ENCODE measurements around the gene HOXB4.

The HOXB4 gene

DNA sequence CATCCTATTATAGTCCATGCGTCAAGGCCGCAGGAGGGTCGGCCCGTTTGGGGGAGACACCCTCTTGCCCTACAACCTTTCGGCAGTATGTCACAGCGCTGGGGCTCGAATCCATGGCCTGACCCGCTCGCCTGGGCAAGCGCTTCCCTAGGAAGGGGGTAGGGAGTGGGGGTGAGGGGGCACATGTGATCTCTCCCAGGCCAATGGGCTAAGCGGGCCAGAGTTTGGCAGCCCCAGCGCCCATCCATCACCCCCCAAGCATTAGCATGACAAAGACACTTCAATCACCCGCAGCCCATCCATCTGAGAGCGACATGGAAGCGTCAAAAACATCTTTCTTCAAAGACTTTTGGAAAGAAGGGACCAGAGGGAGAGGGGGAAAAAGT, 47.3 kb downstream of the HOXB4 start, which contains the start of gene HOXB1:
Gene HOXB1 (minus strand): TSS at position 125 of the 386 bp plus-strand sequence. CDS start 107 bp downstream, at position 18.
- DNase-seq (ENCODE audit: low read depth), result no peak
- no peak for TF ChIP-seq CTCF (conservative IDR thresholded peaks at IDR 0.05; ENCODE audit: low read length)
- no peak within 1 kb of the TSS for H3K4me3 ChIP-seq (ENCODE audit: low read length)

DNA sequence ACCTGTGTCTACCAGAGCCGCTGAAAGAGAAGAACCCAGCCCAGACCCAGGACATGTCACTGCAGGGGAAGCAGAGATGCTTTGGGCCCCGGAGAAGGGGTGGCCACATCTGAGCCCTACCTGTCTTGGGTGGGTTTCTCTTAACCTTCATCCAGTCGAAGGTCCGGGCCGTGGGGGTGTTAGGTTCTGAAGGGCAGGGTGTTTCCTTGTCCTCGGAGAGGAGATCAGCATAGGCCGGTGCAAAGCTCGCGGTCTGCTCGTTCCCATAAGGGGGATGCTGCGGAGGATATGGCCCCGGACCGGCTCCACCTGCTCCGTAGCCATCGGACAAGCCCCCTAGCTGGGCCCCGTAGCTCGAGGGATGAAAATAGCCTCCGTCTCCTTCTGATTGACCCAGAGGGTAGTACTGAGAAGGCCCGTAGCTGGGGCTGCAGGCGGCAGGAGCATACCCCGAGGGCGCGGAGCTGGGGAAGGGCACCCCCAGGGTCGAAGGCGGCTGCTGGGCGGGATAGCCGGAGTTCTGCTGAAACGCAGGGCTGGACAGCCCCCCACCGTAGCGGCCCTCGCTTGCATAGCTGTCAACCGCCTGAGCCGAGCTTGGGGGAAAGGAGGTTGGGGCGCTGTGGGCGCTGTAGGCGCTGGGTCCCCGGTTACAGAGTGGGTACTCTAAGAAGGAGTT, 47.8 kb downstream of the HOXB4 start:
- TF ChIP-seq CTCF (conservative IDR thresholded peaks at IDR 0.05; ENCODE audit: low read length), result no peak
- no peak overlapping the region for H3K4me3 ChIP-seq (ENCODE audit: low read length)
- no peak for DNase-seq (ENCODE audit: low read depth)

DNA sequence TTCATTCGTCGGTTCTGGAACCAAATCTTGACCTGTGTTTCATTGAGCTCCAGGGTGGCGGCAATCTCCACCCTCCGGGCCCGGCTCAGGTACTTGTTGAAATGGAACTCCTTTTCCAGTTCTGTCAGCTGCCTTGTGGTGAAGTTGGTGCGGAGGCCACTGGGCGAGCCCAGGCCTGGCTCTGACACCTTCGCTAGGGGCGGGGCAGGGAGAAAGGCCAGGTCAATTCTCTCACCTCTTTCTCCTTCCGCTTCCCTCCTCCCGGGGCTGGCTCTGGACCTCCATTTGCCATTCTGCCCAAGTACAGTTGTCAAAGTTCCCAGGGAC, 48.5 kb downstream of the HOXB4 start:
- H3K4me3 ChIP-seq (ENCODE audit: low read length), result no peak overlapping the region
- DNase-seq (ENCODE audit: low read depth), result no peak
- TF ChIP-seq CTCF (conservative IDR thresholded peaks at IDR 0.05; ENCODE audit: low read length), result no peak

- no peak for DNase-seq (ENCODE audit: low read depth)
- TF ChIP-seq CTCF (conservative IDR thresholded peaks at IDR 0.05; ENCODE audit: low read length), result no peak
- H3K4me3 ChIP-seq (ENCODE audit: low read length), result no peak overlapping the region
These were observed 49.0 kb downstream of the HOXB4 start for GRCh38 chr17:48528936-48529682.

DNA sequence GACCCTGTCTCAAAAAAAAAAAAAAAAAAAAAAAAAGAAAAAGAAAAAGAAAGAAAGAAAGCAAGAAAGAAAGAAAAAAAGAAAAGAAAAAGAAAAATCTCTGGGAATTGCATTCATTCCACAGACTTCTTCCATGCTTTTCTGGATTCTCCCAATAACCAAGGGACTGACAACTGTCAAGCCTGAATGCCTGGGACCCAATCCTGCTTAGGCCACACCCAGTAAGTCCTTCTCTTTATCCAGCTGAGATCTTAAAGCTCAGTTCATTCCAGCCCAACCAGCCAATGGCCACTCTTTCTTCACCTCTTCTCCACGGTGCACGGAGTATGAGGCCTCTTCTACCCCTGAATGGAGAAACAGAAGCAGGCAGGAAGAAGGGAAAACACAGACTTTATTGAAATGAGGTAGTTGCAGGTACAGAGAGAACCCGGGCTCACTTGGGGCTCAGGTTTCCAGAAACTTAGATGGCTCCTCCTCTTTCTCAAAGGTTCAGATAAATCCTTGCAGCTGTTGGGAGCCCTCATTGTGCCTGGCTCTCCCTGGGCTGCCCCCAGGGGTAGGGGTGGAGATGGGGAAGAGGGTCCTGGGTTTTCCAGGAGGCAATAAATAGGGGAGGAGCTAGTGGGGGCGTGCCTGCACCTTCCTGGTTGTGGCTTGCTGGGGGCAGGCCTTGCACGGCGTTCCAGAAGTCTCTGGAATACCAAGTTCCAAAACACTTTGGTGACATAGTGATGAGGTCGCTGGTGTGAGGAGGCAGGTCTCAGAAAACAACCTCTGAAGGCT, 49.8 kb downstream of the HOXB4 start:
- no peak overlapping the region for H3K4me3 ChIP-seq (ENCODE audit: low read length)
- TF ChIP-seq CTCF (conservative IDR thresholded peaks at IDR 0.05; ENCODE audit: low read length), result no peak
- DNase-seq (ENCODE audit: low read depth), result no peak

DNA sequence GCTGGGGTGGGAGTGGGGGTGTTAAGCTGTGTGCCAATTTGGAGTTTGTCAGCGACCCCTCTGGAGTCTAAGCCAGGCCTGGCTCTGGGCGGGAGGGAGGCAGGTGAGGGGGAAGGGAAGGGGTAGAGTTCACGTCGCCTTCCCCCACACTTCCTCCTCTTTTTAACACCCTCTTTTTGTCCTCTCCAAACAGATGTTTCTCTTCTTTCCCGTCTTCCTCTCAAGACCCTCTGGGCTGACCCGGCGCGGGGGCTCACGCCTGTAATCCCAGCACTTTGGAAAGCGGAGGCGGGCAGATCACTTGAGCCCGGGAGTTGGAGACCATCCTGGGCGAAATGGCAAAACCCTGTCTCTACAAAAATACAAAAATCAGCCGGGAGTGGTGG, 50.6 kb downstream of the HOXB4 start:
- DNase-seq (ENCODE audit: low read depth), result no peak
- TF ChIP-seq CTCF (conservative IDR thresholded peaks at IDR 0.05; ENCODE audit: low read length), result no peak
- H3K4me3 ChIP-seq (ENCODE audit: low read length), result no peak overlapping the region
